ENCODE results near the gene SFN.
A peak's percentile ranks its signal among the peaks of the same experiment; 100 is the strongest.
"Not testable (repeated sequence)": the region's sequence is repeated elsewhere in the genome, so short reads cannot be mapped to it uniquely, and the experiment has no call there.

SFN gene

GRCh38 chr1:26858160-26858559 is 4.8 kb upstream of the SFN start:
- Histone ChIP-seq H3K27ac (no peak overlapping the region), H3K4me3 (no peak overlapping the region)
- no peak for TF ChIP-seq CTCF (IDR thresholded peaks at IDR 0.05)
- no peak for DNase-seq (ENCODE audit: low spot score)

DNA sequence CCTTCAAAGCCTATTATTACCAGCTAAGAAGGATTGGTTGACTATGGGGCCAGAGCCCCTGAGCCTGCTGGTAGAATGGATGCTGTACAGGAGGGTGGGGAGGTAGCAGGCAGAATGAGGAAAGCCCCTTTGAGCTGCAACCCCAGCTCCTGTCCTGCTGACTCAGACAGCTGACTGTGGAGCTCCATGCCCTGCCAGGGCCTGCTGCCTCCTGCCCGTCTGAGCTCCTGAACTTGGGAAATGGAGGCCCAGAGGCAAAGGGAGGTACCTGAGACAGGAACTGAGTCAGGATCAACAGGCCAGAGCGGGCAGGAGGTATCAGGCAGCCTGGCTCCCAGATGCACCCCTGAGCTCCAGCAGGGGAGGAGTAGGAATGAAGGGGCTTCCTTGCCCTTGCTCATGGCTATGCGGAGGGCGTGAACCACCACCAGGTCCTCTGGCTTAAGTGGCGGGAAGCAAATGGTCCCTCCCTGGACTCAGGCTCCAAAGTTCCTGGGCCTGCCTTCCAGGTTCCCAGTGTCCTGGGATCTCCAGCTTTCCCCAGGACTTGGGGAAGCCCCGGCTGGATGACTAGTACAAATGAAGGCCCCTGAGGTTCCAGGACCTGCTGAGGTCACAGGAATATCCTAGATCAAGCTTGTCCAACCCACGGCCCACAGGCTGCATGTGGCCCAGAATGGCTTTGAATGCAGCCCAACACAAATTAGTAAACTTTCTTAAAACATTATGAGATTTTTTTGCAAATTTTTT is 3.9 kb upstream of the SFN start:
- H3K27ac ChIP-seq, result no peak overlapping the region
- H3K4me3 ChIP-seq, result no peak overlapping the region
- no peak for TF ChIP-seq CTCF (IDR thresholded peaks at IDR 0.05)
- no peak for DNase-seq (ENCODE audit: low spot score)

DNA sequence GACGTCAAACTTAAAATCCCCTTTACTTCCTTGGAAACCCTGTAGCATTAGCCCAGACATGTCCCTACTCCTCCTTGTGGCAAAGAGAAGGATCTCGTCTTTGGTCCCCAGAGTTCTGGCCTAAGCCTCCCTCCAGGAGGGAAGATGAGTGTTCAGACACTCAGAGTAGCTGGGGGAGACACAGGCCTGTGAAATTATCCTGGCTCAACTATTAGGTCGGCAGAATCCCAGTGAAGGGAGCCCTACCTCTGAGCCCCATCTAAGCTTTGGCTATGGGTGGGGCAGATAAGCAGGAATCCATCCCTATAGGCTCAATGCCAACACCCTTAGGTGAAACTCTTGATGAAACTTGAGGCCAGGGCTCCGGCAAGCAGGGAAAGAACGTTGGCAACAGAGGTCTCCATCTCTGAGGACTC is 1.7 kb upstream of the SFN start:
- H3K27ac ChIP-seq, result no peak overlapping the region

GRCh38 chr1:26861889-26862378 is 1.0 kb upstream of the SFN start:
- no peak for DNase-seq (ENCODE audit: low spot score)
- Histone ChIP-seq H3K4me3 (no peak overlapping the region), H3K27ac (no peak overlapping the region)
- no peak for TF ChIP-seq CTCF (IDR thresholded peaks at IDR 0.05)

More for the DNA sequence above, 1.7 kb upstream of the SFN start:
- no peak overlapping the region for H3K4me3 ChIP-seq
- DNase-seq (ENCODE audit: low spot score), result no peak
- no peak for TF ChIP-seq CTCF (IDR thresholded peaks at IDR 0.05)

DNA sequence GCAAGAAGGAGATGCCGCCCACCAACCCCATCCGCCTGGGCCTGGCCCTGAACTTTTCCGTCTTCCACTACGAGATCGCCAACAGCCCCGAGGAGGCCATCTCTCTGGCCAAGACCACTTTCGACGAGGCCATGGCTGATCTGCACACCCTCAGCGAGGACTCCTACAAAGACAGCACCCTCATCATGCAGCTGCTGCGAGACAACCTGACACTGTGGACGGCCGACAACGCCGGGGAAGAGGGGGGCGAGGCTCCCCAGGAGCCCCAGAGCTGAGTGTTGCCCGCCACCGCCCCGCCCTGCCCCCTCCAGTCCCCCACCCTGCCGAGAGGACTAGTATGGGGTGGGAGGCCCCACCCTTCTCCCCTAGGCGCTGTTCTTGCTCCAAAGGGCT is 732 bp downstream of the SFN start:
- no peak for DNase-seq (ENCODE audit: low spot score)
- Histone ChIP-seq H3K27ac (peak overlapping the region in 1 of 2 donors; percentile 100), H3K4me3 (peak overlapping the region; percentile 78)
- TF ChIP-seq CTCF (IDR thresholded peaks at IDR 0.05), result no peak

GRCh38 chr1:26864610-26865480 is 1.9 kb downstream of the SFN start:
- Histone ChIP-seq H3K4me3 (peak overlapping the region; percentile 78), H3K27ac (peak overlapping the region; percentile 99 to 100)
- DNase-seq (ENCODE audit: low spot score), result peak; percentile 99
- no peak for TF ChIP-seq CTCF (IDR thresholded peaks at IDR 0.05)

GRCh38 chr1:26873097-26873496 is 10.1 kb downstream of the SFN start:
- H3K27ac ChIP-seq; DNase-seq (ENCODE audit: low spot score); H3K4me3 ChIP-seq: not testable (repeated sequence)

All from coronary artery (tissue), 2 donors.